NOMO-1 (cell line): ENCODE results near the gene ZNF112.

Experiments
- DNase-seq, 2 experiments: peaks; one replicate each; lab custom pipeline; 2025; ENCODE audit not compliant: unreplicated experiment in 2 of 2; lab: John Stamatoyannopoulos, UW

ZNF112 gene

DNA sequence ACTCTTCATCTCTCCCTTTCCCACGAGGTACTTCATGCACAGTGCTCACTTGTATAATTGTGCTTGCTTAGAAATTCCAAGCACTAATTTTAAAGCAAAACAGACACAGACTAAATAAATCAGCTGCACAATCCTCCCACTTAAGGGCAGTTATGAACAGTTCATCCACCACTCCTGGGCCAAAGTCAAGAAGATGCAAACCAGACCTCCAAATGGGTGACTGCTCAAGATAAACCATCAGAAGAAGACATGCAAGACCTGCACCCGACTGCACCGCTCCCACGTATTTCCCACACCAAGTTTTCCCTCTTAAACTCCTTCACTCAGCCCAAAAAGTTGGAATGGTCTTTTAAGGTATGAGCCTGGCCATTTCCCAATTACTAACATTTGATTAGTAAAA is 71.5 kb downstream of the ZNF112 start:
- no peak for DNase-seq

DNA sequence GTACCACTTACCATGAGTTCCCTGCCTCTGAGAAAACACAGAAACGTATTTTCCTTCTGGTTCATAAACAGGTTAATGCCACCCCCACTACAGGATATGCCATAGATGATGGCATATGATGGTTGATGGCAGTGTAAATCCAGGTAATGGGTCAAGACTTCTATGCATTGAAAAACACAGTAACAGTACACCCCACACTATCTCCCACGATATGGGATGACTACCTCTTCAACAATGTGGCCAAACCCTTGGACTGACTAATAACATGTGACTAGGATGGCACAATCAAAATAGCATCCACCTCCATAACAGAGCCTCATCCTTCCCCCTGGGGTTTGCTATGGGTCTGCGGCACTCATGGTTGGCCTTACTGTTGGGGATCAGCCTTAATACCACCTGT is 73.6 kb downstream of the ZNF112 start:
- no peak for DNase-seq

DNA sequence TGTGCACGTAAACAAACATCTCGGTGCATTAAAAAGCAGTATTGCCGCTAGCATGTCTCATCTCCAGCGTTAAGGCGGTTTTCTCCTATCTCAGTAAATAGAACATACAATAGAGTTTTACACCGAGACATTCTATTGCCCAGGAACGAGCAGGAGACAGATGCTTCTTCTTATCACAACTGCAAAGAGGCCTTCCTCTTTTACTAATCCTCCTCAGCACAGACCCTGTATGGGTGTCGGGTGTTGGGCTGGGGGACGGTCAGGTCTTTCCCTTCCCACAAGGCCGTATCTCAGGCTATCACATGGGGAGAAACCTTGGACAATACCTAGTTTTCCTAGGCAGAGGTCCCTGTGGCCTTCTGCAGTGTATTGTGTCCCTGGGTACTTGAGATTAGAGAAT is 75.6 kb downstream of the ZNF112 start:
- DNase-seq, result no peak

DNA sequence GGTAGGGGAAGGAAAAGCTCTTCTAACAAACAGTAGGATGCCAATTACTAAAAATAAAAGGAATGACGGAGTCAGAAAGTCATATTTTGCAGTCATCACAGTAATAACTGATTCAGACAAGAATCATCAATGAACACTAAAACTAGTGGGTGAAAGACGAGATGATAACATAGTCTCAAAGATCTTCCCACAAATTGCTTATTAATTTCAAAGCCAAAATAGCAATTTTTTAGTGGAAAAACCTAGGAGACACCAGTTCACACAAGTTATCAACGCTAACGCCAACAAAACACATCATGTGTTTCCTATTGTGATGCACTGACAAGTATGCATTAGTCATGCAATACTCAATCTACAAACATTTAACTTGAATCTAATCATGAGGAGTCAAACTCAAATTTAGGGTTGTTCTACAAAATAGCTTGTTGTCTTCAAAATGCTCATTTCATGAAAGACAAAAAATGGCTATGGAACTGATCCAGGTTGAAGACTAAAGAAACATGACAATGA is 78.2 kb downstream of the ZNF112 start:
- DNase-seq, result no peak

DNA sequence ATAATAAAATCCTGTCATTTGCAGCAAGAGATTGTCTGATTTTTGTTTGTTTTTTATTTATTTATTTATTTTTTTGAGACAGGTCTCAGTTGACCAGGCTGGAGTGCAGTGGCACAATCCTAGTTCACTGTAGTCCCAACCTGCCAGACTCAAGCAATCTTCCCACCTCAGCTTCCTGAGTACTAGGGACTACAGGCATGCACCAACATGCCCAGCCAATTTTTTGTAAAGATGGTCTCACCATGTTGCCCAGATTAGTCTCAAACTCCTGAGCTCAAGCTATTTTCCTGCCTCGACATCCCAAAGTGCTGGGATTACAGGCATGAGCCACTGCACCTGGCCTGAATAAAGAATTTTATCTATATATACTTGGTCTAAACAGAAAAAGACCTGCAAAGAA is 79.1 kb downstream of the ZNF112 start:
- no peak for DNase-seq
